Esophagus muscularis mucosa (tissue), 4 donors: Measurements from ENCODE around the gene ACR. TPM values are rescaled to one million over a fixed set of nuclear protein-coding genes. Genes with fewer than 3 reads are reported as not detected.

Source experiments
- DNase-seq: peaks from one replicate; pipeline ENCODE4 v3.0.0-alpha.2; 2017; ENCODE audit errors: extremely low spot score
- H3K27ac ChIP-seq, 4 donors: fragments of 200-600 bp; sonication (generic); replicated peaks in 1 of 4; 1 replicate in 3 of 4; 2 replicates in 1 of 4; pipeline ENCODE4 v1.5.1; 2016 to 2019; ENCODE audit warnings: mild to moderate bottlenecking in 1 of 4
- H3K27me3 ChIP-seq, 4 donors: fragments of 200-600 bp; sonication (generic); one replicate each; pipeline versions ENCODE4 v1.5.1 to v1.6.0; 2016 to 2019
- H3K36me3 ChIP-seq, 4 donors: fragments of 200-600 bp; sonication (generic); one replicate each; pipeline ENCODE4 v1.5.1; 2016 to 2019
- H3K4me1 ChIP-seq, 4 donors: fragments of 200-600 bp; sonication (generic); one replicate each; pipeline ENCODE4 v1.5.1; 2016 to 2019
- H3K4me3 ChIP-seq, 4 donors: fragments of 200-600 bp; sonication (generic); 1 replicate in 2 of 4; 2 replicates in 2 of 4; pipeline ENCODE4 v1.5.1; 2016 to 2019; ENCODE audit warnings: mild to moderate bottlenecking in 4 of 4, moderate library complexity in 1 of 4
- H3K9me3 ChIP-seq, 4 donors: fragments of 200-600 bp; sonication (generic); 1 replicate in 3 of 4; 2 replicates in 1 of 4; pipeline ENCODE4 v1.5.1; 2016 to 2019
- EP300 ChIP-seq: sonication (generic); formaldehyde crosslinking; IDR thresholded peaks from one replicate; pipeline ENCODE4 v1.6.1; 2017; ENCODE audit warnings: antibody characterized with exemption
- POLR2A ChIP-seq: fragments of 450-650 bp; IDR thresholded peaks from one replicate; pipeline ENCODE4 v1.6.1; 2017; ENCODE audit warnings: antibody characterized with exemption, moderate library complexity, mild to moderate bottlenecking, low read depth
- POLR2AphosphoS5 ChIP-seq, 2 donors: sonication (generic); formaldehyde crosslinking; IDR thresholded peaks; one replicate each; pipeline ENCODE4 v1.6.1; 2017; ENCODE audit warnings: antibody characterized with exemption in 2 of 2
- WGBS: methylation state at CpG from one replicate; pipeline ENCODE4 v1.1.5; 2018; 5-methylcytosine and 5-hydroxymethylcytosine counted together
- intact Hi-C: fragments of 100-400 bp; cut with DNase I; formaldehyde crosslinking; loops from one replicate; pipeline ENCODE4 v1.15.1; 2023
- total RNA-seq, 4 donors: library from RNA; depleted of rRNA; stranded (reverse); fragments of >200 nt; gene quantifications; one replicate each; pipeline versions ENCODE4 v1.1.0 to v1.2.1, GENCODE V29; 2016
- TF ChIP-seq, protein P1 (sequence below), 3 experiments: fragments of 200-600 bp in 2 of 3; fragments of 450-650 bp in 1 of 3; sonication (generic) in 2 of 3; IDR thresholded peaks; one replicate each; pipeline ENCODE4 v1.5.1; 2017 to 2019; ENCODE audit warnings: antibody characterized with exemption in 3 of 3, mild to moderate bottlenecking in 2 of 3, moderate library complexity in 1 of 3

Gene ACR
- total RNA-seq, 4 donors from 2014 or later = 0.42 to 0.46 TPM; not detected in 2

- H3K4me3 ChIP-seq = no peak overlapping the region
- H3K27ac ChIP-seq = no peak overlapping the region
- H3K9me3 ChIP-seq = no peaks in the 10 kb centered on the region
- peaks cover 26 to 35% (median 29%) of the 10 kb centered on the region in 4 donors for H3K4me1 ChIP-seq
- H3K27me3 ChIP-seq = peaks cover 0 to 8% (median 0%) of the 10 kb centered on the region in 4 donors
- no peak for DNase-seq
- TF ChIP-seq EP300 (no peak), POLR2AphosphoS5 (IDR thresholded peaks at IDR 0.05) (no peak), POLR2A (no peak)
- TF ChIP-seq, protein P1, sequence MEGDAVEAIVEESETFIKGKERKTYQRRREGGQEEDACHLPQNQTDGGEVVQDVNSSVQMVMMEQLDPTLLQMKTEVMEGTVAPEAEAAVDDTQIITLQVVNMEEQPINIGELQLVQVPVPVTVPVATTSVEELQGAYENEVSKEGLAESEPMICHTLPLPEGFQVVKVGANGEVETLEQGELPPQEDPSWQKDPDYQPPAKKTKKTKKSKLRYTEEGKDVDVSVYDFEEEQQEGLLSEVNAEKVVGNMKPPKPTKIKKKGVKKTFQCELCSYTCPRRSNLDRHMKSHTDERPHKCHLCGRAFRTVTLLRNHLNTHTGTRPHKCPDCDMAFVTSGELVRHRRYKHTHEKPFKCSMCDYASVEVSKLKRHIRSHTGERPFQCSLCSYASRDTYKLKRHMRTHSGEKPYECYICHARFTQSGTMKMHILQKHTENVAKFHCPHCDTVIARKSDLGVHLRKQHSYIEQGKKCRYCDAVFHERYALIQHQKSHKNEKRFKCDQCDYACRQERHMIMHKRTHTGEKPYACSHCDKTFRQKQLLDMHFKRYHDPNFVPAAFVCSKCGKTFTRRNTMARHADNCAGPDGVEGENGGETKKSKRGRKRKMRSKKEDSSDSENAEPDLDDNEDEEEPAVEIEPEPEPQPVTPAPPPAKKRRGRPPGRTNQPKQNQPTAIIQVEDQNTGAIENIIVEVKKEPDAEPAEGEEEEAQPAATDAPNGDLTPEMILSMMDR (IDR thresholded peaks at IDR 0.05) = no peak
- intact Hi-C loops = no loop called here
- H3K36me3 ChIP-seq = peaks cover 0 to 59% (median 11%) of the 10 kb centered on the region in 4 donors
- 81% methylated on average over 3 of the region's 3 CpGs for WGBS
Observed at GRCh38 chr22:50694099-50694605, 43.9 kb upstream of the ACR start.

DNA sequence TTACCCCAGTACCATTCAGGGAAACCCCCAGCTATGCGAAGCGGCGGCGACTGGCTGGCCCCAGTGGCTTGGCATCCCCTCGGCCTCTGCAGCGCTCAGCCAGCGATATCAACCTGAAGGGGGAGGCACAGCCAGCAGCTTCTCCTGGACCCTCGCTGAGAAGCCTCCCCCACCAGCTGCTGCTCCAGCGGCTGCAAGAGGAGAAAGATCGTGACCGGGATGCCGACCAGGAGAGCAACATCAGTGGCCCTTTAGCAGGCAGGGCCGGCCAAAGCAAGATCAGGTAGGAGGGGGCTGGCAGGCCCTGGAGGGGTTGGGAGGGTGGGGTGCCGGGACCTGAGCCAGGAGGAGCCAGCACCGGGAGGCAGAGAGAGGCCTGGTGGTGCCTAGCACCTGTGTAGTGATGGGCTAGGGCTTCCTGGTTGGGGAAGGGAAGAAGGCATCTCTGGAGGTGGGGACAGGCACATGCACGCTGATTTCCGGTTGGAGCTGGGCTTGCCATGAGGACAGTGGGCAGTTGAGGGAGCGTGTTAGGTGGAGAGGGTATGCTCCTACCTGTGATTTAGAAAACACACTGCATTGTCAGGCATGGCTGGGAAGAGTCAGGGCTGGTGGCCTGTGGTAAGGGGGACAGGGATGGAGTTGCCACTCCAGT, 43.1 kb upstream of the ACR start:
- Histone ChIP-seq H3K4me1 (peaks cover 32 to 40% (median 34%) of the 10 kb centered on the region in 4 donors), H3K9me3 (no peaks in the 10 kb centered on the region), H3K36me3 (peaks cover 0 to 66% (median 14%) of the 10 kb centered on the region in 4 donors), H3K4me3 (no peak overlapping the region), H3K27ac (no peak overlapping the region), H3K27me3 (peaks cover 0 to 8% (median 0%) of the 10 kb centered on the region in 4 donors)
- TF ChIP-seq EP300 = no peak
- no peak for TF ChIP-seq POLR2AphosphoS5 (IDR thresholded peaks at IDR 0.05)
- 84% methylated on average over 10 of the region's 18 CpGs for WGBS
- no peak for DNase-seq
- intact Hi-C loops = loop anchor here (5.0 kb wide), 1 partner anchor 68 kb away; the partner anchor contains the start of gene ARSA

GRCh38 chr22:50695421-50696250, 42.4 kb upstream of the ACR start:
- DNase-seq = no peak
- Histone ChIP-seq H3K4me1 (peaks cover 37 to 40% (median 39%) of the 10 kb centered on the region in 4 donors), H3K36me3 (peaks cover 0 to 74% (median 14%) of the 10 kb centered on the region in 4 donors), H3K27me3 (peaks cover 0 to 8% (median 0%) of the 10 kb centered on the region in 4 donors), H3K4me3 (no peak overlapping the region), H3K27ac (no peak overlapping the region), H3K9me3 (no peaks in the 10 kb centered on the region)
- whole genome bisulfite sequencing = 96% methylated on average over 16 of the region's 18 CpGs
- intact Hi-C loops = loop anchor here (5.0 kb wide), 1 partner anchor 68 kb away; the partner anchor contains the start of gene ARSA
- TF ChIP-seq POLR2AphosphoS5 (IDR thresholded peaks at IDR 0.05) (no peak), POLR2A (no peak), EP300 (no peak)
- TF ChIP-seq, protein P1 (IDR thresholded peaks at IDR 0.05) = no peak

- DNase-seq = no peak
- 61% methylated on average over 18 of the region's 21 CpGs for WGBS
- H3K9me3 ChIP-seq = no peaks in the 10 kb centered on the region
- intact Hi-C loops = loop anchor here (5.0 kb wide), 1 partner anchor 69 kb away; the partner anchor contains the start of gene ARSA
- H3K27me3 ChIP-seq = peaks cover 0 to 8% (median 0%) of the 10 kb centered on the region in 4 donors
- no peak for TF ChIP-seq POLR2A
- peak overlapping the region; percentile 58 to 69 (median 60) for H3K4me3 ChIP-seq
- peaks cover 37 to 47% (median 39%) of the 10 kb centered on the region in 4 donors for H3K4me1 ChIP-seq
- H3K27ac ChIP-seq = no peak overlapping the region
- H3K36me3 ChIP-seq = peaks cover 0 to 80% (median 17%) of the 10 kb centered on the region in 4 donors
Observed at GRCh38 chr22:50696251-50696798, 41.7 kb upstream of the ACR start.

- Histone ChIP-seq H3K27ac (no peak overlapping the region), H3K9me3 (no peaks in the 10 kb centered on the region), H3K27me3 (peaks cover 0 to 8% (median 0%) of the 10 kb centered on the region in 4 donors), H3K36me3 (peaks cover 0 to 84% (median 19%) of the 10 kb centered on the region in 4 donors), H3K4me1 (peaks cover 37 to 47% (median 39%) of the 10 kb centered on the region in 4 donors), H3K4me3 (peak overlapping the region; percentile 58 to 69 (median 60))
- TF ChIP-seq POLR2AphosphoS5 (IDR thresholded peaks at IDR 0.05) = no peak
- TF ChIP-seq, protein P1 (IDR thresholded peaks at IDR 0.05) = peak in 2 of 3 experiments; percentile 22 to 52
- 50% methylated on average over 12 of the region's 58 CpGs for WGBS
- no peak for DNase-seq
- intact Hi-C loops = loop anchor here (5.0 kb wide), 1 partner anchor 70 kb away; the partner anchor contains the start of gene ARSA
Observed at GRCh38 chr22:50696799-50697561, 41.0 kb upstream of the ACR start.
